BLaER1 treated with 17β-estradiol and CSF1 and Interleukin-3, amounts not matched to agents 10 nM and 100 nM (cell line): ENCODE results near the gene NOP14.
"Not testable (repeated sequence)": the region's sequence is repeated elsewhere in the genome, so short reads cannot be mapped to it uniquely, and the experiment has no call there.

Experiments
- H3K27ac ChIP-seq, 11 experiments: shearing (Covaris generic); formaldehyde crosslinking; 2 replicates each; pipeline ENCODE4 v1.8.1; 2022
- H3K27me3 ChIP-seq, 11 experiments: shearing (Covaris generic); formaldehyde crosslinking; 2 replicates each; pipeline ENCODE4 v1.8.1; 2022
- H3K36me3 ChIP-seq, 11 experiments: shearing (Covaris generic); formaldehyde crosslinking; 2 replicates each; pipeline ENCODE4 v1.8.1; 2022
- H3K4me1 ChIP-seq, 10 experiments: shearing (Covaris generic); formaldehyde crosslinking; 2 replicates each; pipeline ENCODE4 v1.8.1; 2022
- H3K4me2 ChIP-seq, 11 experiments: shearing (Covaris generic); formaldehyde crosslinking; 2 replicates each; pipeline ENCODE4 v1.8.1; 2022
- H3K4me3 ChIP-seq, 10 experiments: shearing (Covaris generic); formaldehyde crosslinking; 2 replicates each; pipeline ENCODE4 v1.8.1; 2022
- H3K9ac ChIP-seq, 11 experiments: shearing (Covaris generic); formaldehyde crosslinking; 2 replicates each; pipeline ENCODE4 v1.8.1; 2022
- H3K9me3 ChIP-seq, 11 experiments: shearing (Covaris generic); formaldehyde crosslinking; replicated peaks in 1 of 11; 2 replicates each; pipeline ENCODE4 v1.8.1; 2022
- H4K20me1 ChIP-seq, 11 experiments: shearing (Covaris generic); formaldehyde crosslinking; 2 replicates each; pipeline ENCODE4 v1.8.1; 2022
- Cebpa-rat ChIP-seq, 11 experiments: shearing (Covaris generic); IDR thresholded peaks; 2 replicates each; pipeline ENCODE4 v1.8.1; 2022

NOP14 gene

DNA sequence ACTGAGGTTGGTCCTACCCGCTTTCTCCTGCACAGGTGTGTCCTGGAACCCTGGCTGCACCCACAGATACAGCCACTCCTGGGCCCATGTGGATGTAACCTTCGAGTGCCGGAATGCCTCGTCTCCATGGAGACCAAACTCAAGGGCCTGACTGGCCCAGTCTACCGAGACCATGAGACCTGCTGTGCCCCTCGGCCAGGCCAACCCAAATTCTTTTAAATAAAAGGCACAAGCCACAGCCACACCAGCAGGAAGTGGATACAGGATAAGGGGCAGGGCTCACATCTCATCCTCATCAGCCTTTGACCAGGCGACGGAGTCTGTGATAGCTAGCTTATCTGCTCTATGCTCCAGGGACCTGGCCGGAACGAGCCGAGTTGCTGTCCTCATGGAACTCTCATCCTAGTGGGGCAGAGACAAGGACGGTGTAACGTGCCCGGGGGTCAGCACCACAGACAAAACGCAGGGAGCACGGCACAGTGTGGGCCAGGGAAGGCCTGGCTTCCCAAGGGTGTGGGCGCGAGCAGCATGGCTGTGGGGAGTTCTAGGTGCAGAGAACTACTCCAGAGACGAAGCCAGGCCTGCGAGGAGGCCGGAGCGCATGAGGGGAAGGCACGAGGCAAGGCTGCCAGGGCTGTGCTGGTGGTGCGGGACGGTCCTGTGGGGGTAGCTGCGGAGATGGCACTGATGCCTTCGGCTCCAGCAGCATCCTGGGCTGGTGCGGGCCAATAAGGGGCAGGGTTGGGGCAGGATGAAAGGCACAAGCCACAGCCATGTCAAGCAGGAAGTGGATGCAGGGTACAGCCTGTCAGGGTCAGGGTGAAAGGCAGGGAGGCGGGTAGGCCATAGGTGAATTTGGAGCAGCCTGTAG lies 22.7 kb downstream of the NOP14 start:
- Histone ChIP-seq H3K27ac (no peak overlapping the region), H3K4me1 (peaks cover 26 to 62% (median 36%) of the 10 kb centered on the region in 10 experiments), H3K4me2 (no peak overlapping the region), H3K9me3 (no peaks in the 10 kb centered on the region), H3K36me3 (peaks cover 82 to 94% (median 87%) of the 10 kb centered on the region in 11 experiments), H4K20me1 (peaks cover 14 to 100% (median 96%) of the 10 kb centered on the region in 11 experiments; a peak in 21 of 22 replicates), H3K27me3 (no peaks in the 10 kb centered on the region), H3K4me3 (no peak overlapping the region), H3K9ac (no peak overlapping the region)
- TF ChIP-seq Cebpa-rat (IDR thresholded peaks at IDR 0.05) = no peak

DNA sequence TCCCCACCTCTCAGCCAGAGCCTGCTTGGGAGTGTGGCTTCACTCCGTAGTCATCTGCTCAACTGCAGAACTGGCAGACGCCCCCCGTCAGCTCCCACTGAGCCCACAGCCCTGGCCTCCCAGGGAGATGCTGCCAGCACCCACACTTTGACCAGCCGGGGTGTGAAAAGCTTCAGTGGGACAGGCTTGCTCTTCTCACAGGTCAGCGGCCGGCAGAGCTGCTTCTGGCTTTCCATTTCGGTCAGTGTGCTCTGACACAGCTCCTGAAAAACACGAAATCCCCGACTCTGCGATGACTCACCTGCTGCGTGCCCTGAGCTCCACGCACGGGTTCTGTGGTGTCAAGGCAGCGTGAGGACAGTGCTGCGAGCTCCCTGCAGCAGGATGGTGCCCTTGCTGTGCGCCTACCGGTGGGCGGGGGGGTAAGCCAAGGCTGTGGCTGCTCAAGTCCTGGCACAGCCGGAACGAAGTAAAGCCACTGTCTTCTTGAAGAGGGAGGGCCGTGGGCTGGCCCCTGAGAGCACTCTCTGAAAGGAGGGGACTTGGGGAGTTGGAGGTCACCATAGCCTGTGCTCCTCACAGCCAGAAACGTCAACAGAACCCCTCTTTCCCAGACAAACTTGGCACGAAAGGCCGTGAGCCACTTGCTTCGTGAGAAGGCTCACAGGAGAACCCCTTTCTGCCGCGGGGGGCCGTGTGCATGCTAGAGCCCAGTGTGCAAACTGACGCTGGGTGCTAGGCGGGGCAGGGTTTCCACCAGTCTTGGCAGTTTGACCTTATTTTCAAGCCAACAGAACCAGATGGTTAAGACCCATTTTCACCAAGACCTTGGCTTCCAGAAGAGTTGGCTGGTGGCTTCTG lies 23.6 kb downstream of the NOP14 start:
- TF ChIP-seq Cebpa-rat (IDR thresholded peaks at IDR 0.05) = no peak
- Histone ChIP-seq H3K4me3 (no peak overlapping the region), H3K27ac (no peak overlapping the region), H3K9me3 (no peaks in the 10 kb centered on the region), H3K4me1 (peaks cover 30 to 64% (median 40%) of the 10 kb centered on the region in 10 experiments), H3K27me3 (no peaks in the 10 kb centered on the region), H3K36me3 (peaks cover 73 to 85% (median 78%) of the 10 kb centered on the region in 11 experiments), H4K20me1 (peaks cover 14 to 98% (median 94%) of the 10 kb centered on the region in 11 experiments; a peak in 21 of 22 replicates), H3K9ac (peak overlapping the region in 2 of 11 experiments; percentile 7 to 37; a peak in 5 of 22 replicates), H3K4me2 (no peak overlapping the region)

GRCh38 chr4:2938906-2939305 lies 24.3 kb downstream of the NOP14 start:
- Histone ChIP-seq H3K4me1 (peaks cover 31 to 64% (median 41%) of the 10 kb centered on the region in 10 experiments), H3K4me3 (no peak overlapping the region), H3K27me3 (no peaks in the 10 kb centered on the region), H4K20me1 (peaks cover 14 to 91% (median 87%) of the 10 kb centered on the region in 11 experiments; a peak in 21 of 22 replicates), H3K4me2 (0 out of 22 replicates have a peak overlapping the region, but pooled peaks of 1 of the 11 experiments have one; percentile 19), H3K27ac (no peak overlapping the region), H3K36me3 (peaks cover 67 to 78% (median 71%) of the 10 kb centered on the region in 11 experiments), H3K9me3 (no peaks in the 10 kb centered on the region), H3K9ac (peak overlapping the region in 5 of 11 experiments; percentile 0 to 21 (median 14); a peak in 4 of 22 replicates)
- TF ChIP-seq Cebpa-rat (IDR thresholded peaks at IDR 0.05) = no peak

DNA sequence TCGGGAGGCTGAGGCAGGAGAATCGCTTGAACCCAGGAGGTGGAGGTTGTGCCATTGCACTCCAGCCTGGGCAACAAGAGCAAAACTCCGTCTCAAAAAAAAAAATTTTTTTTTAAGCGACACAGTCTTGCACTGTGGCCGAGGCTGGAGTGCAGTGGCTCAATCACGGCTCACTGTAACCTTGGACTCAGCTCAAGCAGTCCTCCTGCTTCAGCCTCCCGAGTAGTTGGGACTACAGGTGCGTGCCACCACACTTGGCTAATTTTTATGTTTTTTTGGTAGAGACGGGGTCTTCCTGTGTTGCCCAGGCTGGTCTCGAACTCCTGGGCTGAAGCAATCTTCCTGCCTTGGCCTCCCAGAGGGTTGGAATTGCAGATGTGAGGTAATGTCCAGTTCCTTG lies 24.8 kb downstream of the NOP14 start:
- Histone ChIP-seq H3K36me3 (peaks cover 62 to 73% (median 66%) of the 10 kb centered on the region in 11 experiments), H3K4me1 (peaks cover 36 to 66% (median 45%) of the 10 kb centered on the region in 10 experiments), H3K4me2 (0 out of 22 replicates have a peak overlapping the region, but pooled peaks of 3 of the 11 experiments have one; percentile 4 to 99 (median 19)), H3K9ac (0 out of 22 replicates have a peak overlapping the region, but pooled peaks of 1 of the 11 experiments have one; percentile 18), H4K20me1 (peaks cover 14 to 91% (median 84%) of the 10 kb centered on the region in 11 experiments; a peak in 21 of 22 replicates)
- not testable (repeated sequence) for H3K27me3 ChIP-seq, H3K4me3 ChIP-seq, H3K9me3 ChIP-seq, H3K27ac ChIP-seq

DNA sequence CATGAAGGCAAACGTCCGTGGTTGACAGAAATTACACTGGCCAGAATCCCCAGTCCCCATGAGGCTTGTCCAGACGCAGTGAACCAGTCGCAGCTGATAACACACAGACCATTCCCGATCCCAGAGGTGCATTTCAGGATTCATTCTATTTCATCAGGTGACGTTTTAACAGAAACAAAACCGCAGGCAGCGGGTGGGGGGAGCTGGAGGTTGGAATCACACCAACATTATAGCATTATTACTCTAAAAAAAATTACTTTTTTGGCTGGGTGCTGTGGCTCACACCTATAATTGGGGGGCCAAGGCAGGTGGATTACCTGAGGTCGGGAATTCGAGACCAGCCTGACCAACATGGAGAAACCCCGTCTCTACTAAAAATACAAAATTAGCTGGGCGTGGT lies 25.2 kb downstream of the NOP14 start:
- peak overlapping the region in 9 of 11 experiments; percentile 4 to 99 (median 96); a peak in 15 of 22 replicates for H3K4me2 ChIP-seq
- no peak for TF ChIP-seq Cebpa-rat (IDR thresholded peaks at IDR 0.05)
- no peak overlapping the region for H3K4me3 ChIP-seq
- H4K20me1 ChIP-seq = peaks cover 14 to 91% (median 81%) of the 10 kb centered on the region in 11 experiments; a peak in 21 of 22 replicates
- peak overlapping the region in 4 of 11 experiments; percentile 11 to 95 (median 93); a peak in 2 of 22 replicates for H3K9ac ChIP-seq
- peaks cover 57 to 69% (median 62%) of the 10 kb centered on the region in 11 experiments for H3K36me3 ChIP-seq
- no peak overlapping the region for H3K27ac ChIP-seq
- no peaks in the 10 kb centered on the region for H3K9me3 ChIP-seq
- H3K4me1 ChIP-seq = peaks cover 36 to 66% (median 46%) of the 10 kb centered on the region in 10 experiments
- H3K27me3 ChIP-seq = no peaks in the 10 kb centered on the region

DNA sequence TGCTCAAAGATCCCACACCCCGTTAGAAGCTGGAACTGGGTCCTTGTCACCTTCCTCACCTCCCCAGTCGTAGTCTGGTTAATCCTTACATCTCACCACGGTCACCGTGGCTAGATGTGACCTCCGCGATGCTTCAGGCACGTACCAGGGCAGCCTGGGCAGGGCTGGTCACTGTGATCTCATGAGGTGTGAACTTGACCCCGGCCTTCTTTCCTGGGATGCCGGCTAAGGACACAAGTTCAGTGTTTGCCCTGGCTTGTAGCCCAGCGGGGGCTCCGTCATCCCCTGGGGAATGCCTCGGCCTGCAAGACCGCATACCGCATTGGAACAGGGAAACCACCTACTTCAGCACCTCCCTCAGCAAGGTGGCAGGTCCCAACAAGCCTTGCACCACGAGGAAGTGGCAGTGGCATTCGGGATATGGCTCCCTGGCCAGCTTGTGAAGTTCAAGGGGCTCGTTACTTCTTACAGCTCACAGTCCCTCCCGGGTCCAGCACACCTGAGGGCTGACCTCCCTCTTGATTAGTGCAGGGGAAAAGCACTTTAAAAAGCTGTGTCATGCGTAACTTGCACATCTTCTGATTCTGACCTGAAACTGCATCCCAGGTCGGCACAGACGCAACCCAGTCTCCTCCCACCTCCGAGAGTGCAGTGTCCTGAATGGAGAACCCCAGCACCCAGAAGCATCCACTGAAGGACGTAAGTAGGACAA lies 25.9 kb downstream of the NOP14 start:
- H3K9me3 ChIP-seq = no peaks in the 10 kb centered on the region
- H3K27me3 ChIP-seq = no peaks in the 10 kb centered on the region
- peaks cover 39 to 66% (median 50%) of the 10 kb centered on the region in 10 experiments for H3K4me1 ChIP-seq
- H3K4me2 ChIP-seq = peak overlapping the region; percentile 88 to 99 (median 96)
- H3K27ac ChIP-seq = peak overlapping the region in 1 of 11 experiments; percentile 14; a peak in 1 of 22 replicates
- H3K9ac ChIP-seq = peak overlapping the region in 9 of 11 experiments; percentile 11 to 95 (median 88); a peak in 10 of 22 replicates
- H3K36me3 ChIP-seq = peaks cover 51 to 62% (median 55%) of the 10 kb centered on the region in 11 experiments
- H3K4me3 ChIP-seq = no peak overlapping the region
- peaks cover 14 to 91% (median 75%) of the 10 kb centered on the region in 11 experiments; a peak in 21 of 22 replicates for H4K20me1 ChIP-seq
- TF ChIP-seq Cebpa-rat (IDR thresholded peaks at IDR 0.05) = no peak

DNA sequence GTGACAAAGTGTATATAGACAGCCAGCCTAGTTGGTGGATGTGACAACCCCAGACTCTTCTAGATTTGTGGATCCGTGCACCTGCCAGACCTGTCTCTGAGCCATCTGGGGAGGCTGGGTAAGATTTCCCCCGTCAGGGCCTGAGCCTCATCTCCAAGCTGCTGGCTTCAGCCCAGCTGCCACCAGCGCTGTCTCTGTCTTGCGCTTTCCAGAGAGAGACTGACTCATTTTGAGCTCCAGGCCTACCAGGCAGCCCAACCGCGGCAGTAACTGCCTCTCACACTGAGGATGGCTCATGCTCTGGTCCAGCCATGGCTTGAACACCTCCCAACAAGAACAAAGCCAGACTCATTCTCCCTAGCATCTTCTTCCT lies 26.4 kb downstream of the NOP14 start:
- H3K27me3 ChIP-seq = no peaks in the 10 kb centered on the region
- H3K4me1 ChIP-seq = peaks cover 44 to 67% (median 53%) of the 10 kb centered on the region in 10 experiments
- H4K20me1 ChIP-seq = peaks cover 14 to 89% (median 73%) of the 10 kb centered on the region in 11 experiments; a peak in 21 of 22 replicates
- peak overlapping the region in 9 of 11 experiments; percentile 11 to 95 (median 88); a peak in 11 of 22 replicates for H3K9ac ChIP-seq
- peaks cover 45 to 57% (median 51%) of the 10 kb centered on the region in 11 experiments for H3K36me3 ChIP-seq
- H3K4me2 ChIP-seq = peak overlapping the region; percentile 88 to 99 (median 96)
- H3K4me3 ChIP-seq = peak overlapping the region in 2 of 10 experiments; percentile 90 to 97; a peak in 3 of 20 replicates
- H3K9me3 ChIP-seq = no peaks in the 10 kb centered on the region
- peak overlapping the region in 1 of 11 experiments; percentile 14; a peak in 1 of 22 replicates for H3K27ac ChIP-seq
- no peak for TF ChIP-seq Cebpa-rat (IDR thresholded peaks at IDR 0.05)
